Kidney tubule cell (primary cell): ENCODE measurements around the gene FBXO21.
"Not testable (repeated sequence)": the region's sequence is repeated elsewhere in the genome, so short reads cannot be mapped to it uniquely, and the experiment has no call there.

Experiments used
- DNase-seq: peaks from one replicate; pipeline ENCODE4 v3.0.0-alpha.2; 2018; ENCODE audit warnings: low spot score

FBXO21 gene

GRCh38 chr12:117104003-117104402 lies 86.3 kb downstream of the FBXO21 start:
- DNase-seq, result not testable (repeated sequence)

- DNase-seq, result no peak
These were observed 87.5 kb downstream of the FBXO21 start for GRCh38 chr12:117102800-117103181.

- no peak for DNase-seq
These were observed 88.1 kb downstream of the FBXO21 start for GRCh38 chr12:117101953-117102799.

GRCh38 chr12:117100851-117101673 lies 89.2 kb downstream of the FBXO21 start:
- DNase-seq, result no peak

- peak; percentile 18 for DNase-seq
These were observed 90.0 kb downstream of the FBXO21 start for GRCh38 chr12:117100251-117100650.

GRCh38 chr12:117098361-117099217 lies 91.7 kb downstream of the FBXO21 start:
- peak; percentile 26 for DNase-seq

- no peak for DNase-seq
These were observed 92.3 kb downstream of the FBXO21 start for GRCh38 chr12:117098024-117098360.

- no peak for DNase-seq
These were observed 93.1 kb downstream of the FBXO21 start for GRCh38 chr12:117097159-117097558.

GRCh38 chr12:117096501-117097042 lies 93.7 kb downstream of the FBXO21 start:
- DNase-seq, result no peak

- not testable (repeated sequence) for DNase-seq
These were observed 95.1 kb downstream of the FBXO21 start for GRCh38 chr12:117095191-117095590.

- DNase-seq, result no peak
These were observed 96.2 kb downstream of the FBXO21 start for GRCh38 chr12:117093918-117094630.

- DNase-seq, result no peak
These were observed 96.8 kb downstream of the FBXO21 start for GRCh38 chr12:117093431-117093830.

- DNase-seq, result no peak
These were observed 97.4 kb downstream of the FBXO21 start for GRCh38 chr12:117092886-117093285.

GRCh38 chr12:117092511-117092780 lies 97.8 kb downstream of the FBXO21 start:
- no peak for DNase-seq
